Esophagus squamous epithelium (tissue), 4 donors: ENCODE results near the gene PDSS1.

Experiments used
- POLR2A ChIP-seq, 4 donors: fragments of 450-650 bp; IDR thresholded peaks; one replicate each; pipeline ENCODE4 v1.6.1; 2017; ENCODE audit warnings: antibody characterized with exemption in 4 of 4, mild to moderate bottlenecking in 4 of 4, moderate library complexity in 3 of 4
- TF ChIP-seq, protein P1 (sequence below), 6 experiments: fragments of 450-650 bp in 4 of 6; fragments of 200-600 bp in 2 of 6; sonication (generic) in 2 of 6; IDR thresholded peaks; one replicate each; pipeline ENCODE4 v1.5.1; 2016 to 2019; ENCODE audit warnings: antibody characterized with exemption in 6 of 6, mild to moderate bottlenecking in 4 of 6, moderate library complexity in 4 of 6

DNA sequence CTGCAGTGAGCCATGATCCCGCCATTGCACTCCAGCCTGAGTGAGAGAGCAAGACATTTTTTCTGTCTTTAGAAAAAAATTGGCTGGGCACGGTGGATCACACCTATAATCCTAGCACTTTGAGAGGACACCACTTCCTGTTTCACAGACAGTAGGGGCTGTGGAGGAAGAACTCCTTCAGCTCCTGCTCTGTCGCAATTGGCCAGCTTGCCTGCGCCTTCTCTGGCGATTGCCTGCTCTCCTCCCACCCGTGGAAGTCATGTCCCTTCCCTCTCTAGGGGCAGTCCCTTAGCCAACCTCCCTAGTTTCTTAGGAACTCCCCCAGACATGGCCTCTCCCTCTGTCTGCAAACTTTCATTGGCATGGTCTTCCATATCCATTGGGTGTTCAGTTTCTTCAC is 8.7 kb downstream of the PDSS1 start:
- TF ChIP-seq, protein P1, sequence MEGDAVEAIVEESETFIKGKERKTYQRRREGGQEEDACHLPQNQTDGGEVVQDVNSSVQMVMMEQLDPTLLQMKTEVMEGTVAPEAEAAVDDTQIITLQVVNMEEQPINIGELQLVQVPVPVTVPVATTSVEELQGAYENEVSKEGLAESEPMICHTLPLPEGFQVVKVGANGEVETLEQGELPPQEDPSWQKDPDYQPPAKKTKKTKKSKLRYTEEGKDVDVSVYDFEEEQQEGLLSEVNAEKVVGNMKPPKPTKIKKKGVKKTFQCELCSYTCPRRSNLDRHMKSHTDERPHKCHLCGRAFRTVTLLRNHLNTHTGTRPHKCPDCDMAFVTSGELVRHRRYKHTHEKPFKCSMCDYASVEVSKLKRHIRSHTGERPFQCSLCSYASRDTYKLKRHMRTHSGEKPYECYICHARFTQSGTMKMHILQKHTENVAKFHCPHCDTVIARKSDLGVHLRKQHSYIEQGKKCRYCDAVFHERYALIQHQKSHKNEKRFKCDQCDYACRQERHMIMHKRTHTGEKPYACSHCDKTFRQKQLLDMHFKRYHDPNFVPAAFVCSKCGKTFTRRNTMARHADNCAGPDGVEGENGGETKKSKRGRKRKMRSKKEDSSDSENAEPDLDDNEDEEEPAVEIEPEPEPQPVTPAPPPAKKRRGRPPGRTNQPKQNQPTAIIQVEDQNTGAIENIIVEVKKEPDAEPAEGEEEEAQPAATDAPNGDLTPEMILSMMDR (IDR thresholded peaks at IDR 0.05): no peak
- TF ChIP-seq POLR2A (IDR thresholded peaks at IDR 0.05): no peak
